ENCODE results near the gene LRRK1.
A peak's percentile ranks its signal among the peaks of the same experiment; 100 is the strongest.
"Not testable (repeated sequence)": the region's sequence is repeated elsewhere in the genome, so short reads cannot be mapped to it uniquely, and the experiment has no call there.

Gene LRRK1

GRCh38 chr15:101078669-101079323 lies 159.6 kb downstream of the LRRK1 start:
- no peak for DNase-seq

DNA sequence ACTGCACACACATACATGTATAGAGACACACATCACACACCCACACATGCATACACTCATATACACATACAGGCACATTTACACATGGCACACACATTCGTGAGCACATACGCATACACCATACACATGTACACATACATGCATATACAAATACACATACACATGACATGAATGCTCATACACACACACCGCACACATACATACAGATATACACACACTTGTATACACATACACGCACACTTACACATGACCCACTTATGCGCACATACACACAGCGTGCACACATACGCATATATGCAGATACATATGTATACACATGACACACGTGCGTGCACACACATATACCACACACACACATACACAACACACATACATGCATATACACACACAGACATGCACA lies 162.7 kb downstream of the LRRK1 start:
- no peak for DNase-seq

- DNase-seq: no peak
Observed at GRCh38 chr15:101083336-101084045, 164.3 kb downstream of the LRRK1 start.

GRCh38 chr15:101084801-101085200 lies 165.6 kb downstream of the LRRK1 start:
- no peak for DNase-seq

DNA sequence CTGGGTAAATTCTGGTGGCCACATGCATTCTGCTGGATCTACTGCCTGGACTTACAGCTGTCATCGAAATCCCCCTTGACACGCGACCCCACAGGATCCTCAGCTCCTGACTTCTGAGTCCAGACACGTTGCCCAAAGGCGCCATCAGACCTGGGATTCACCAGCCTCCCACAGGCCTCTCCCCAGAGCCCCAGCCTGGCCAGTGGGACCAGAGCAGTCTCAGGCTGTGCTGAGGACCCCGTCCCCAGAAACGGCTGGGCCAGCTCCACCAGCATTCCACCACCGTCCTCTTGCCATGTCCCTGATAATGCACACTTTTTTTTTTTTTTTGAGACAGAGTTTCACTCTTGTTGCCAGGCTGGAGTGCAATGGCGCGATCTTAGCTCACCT lies 166.1 kb downstream of the LRRK1 start:
- DNase-seq: no peak

DNA sequence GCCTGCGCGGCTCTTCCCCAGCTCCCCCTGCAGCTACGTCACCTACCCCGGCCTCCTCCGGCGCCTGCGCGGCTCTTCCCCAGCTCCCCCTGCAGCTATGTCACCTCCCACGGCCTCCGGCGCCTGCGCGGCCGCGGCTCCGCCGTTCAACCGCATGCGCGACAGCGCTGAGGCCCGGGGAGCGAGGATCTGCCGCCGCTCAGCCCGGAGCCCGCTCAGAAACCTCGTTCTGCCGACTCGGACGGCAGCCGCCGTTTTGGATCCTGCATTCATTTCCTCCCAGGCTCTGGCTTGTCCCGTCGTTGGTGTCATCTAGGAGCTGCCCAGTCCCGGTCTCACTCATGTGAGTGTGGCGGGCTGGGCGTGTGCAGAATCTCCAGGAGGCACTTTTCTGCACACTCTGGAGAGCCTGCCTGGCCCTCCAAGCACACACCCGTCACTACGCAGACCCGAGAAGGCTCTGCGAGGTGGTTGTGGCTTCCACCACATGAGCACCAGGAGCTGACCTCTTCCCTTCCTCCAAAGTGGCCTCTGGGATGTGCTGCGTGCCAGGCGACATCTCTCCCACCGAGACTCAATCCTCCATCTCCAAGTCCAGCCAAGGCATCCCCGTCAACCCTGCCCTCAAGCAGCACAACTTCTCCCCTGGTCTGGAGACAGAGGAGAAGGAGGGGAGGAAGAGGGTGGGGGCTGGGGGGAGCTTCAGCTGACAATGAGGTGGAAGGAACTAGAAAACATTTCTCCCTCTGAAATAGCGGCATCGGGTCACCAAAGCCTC lies 167.4 kb downstream of the LRRK1 start:
- DNase-seq: no peak

GRCh38 chr15:101087172-101087769 lies 168.1 kb downstream of the LRRK1 start:
- no peak for DNase-seq

GRCh38 chr15:101088271-101088670 lies 169.1 kb downstream of the LRRK1 start:
- no peak for DNase-seq

- DNase-seq: peak; percentile 70 to 86
Observed at GRCh38 chr15:101088788-101089578, 169.8 kb downstream of the LRRK1 start.

DNA sequence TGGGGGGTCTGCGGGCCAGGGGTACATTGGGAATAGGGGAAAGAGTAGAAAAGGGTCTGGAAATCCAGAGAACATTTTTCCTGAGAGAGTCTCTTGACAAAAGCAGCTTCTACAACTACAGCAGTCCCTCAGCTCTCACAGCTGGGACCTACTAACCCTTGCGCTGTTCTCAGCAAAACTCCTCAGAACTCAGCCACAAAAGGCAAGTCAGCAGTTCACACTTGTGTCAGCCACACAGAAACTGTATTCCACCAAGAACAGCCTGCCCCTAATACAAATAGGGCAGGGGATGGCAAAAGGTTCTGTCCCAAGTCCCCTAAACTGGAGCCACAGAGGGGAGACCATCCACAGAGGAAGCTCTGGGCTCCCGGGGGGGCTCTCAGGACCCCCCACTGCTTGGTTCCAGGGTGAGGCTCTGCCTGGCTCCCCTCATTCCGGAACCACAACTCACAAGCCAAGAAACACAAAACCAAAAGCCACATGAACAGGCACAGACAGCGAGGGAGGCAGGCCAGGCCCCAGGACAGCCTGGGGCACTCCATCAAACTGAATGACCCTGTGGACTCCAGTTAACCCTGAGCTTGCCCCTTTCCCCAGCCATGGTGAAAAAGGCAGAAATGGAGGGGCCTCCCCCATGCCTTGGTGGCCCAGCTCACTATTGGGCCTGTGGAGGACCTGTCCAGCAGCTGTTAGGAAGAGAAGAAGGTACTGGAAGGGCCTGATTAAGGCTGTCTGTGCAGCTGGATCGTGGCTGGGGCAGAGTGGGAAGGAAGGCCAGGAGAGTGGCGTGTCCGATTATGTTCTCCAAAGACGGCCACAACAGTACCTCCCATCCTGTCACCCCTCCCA lies 170.6 kb downstream of the LRRK1 start:
- DNase-seq: no peak

GRCh38 chr15:101090428-101090790 lies 171.3 kb downstream of the LRRK1 start:
- no peak for DNase-seq

GRCh38 chr15:101091080-101092017 lies 172.2 kb downstream of the LRRK1 start:
- DNase-seq: no peak

DNA sequence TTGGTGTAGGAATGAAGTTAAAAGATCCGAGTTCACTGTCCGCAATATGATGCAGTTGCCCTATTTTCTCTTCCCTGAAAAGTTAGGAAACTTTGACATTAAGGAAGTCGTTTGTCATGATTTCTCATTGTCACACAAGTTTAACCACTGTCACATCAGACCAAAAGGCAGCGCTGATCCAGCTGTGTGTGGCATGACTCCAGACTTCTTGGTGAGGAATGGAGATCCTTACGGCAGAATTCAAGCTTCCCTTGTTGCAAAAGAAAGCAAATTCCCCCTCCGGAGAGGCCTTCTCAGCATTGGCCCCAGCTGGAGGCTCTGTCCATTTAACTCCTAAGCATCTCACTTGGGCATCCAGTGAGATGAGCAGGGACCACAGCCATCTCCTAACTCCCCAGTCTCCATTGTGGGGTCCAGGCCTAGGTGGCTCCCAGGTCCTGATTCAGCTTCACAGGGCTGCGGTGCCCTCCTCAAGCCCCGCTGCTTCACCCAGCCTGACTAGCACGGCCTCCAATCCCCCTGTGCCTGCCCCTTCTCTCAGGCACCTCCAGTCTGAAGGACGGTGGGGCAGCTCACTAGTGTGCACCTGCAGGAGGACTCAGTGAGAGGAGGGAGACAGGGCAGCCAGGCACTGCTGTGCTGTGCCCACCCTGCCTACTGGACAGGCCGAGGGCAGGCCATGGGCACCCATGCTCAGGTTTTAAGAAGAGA lies 173.2 kb downstream of the LRRK1 start:
- no peak for DNase-seq

DNA sequence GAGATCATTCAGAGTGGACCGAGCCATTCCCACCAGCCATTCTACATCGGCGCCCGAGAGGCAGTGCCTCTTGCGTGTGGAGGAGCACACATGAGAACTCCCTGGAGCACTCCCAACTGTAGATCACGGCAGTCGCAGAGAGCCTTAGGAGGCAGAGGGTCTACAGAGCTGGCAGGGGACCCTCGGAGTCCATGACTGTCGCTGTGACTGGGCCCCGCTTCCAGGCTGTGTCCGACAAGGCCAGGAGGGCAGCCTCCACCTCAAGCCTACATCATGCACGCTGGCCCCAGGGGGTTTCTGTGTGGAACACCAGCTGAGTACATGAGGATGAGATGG lies 173.7 kb downstream of the LRRK1 start:
- DNase-seq: no peak

- no peak for DNase-seq
Observed at GRCh38 chr15:101093958-101094357, 174.8 kb downstream of the LRRK1 start.

DNA sequence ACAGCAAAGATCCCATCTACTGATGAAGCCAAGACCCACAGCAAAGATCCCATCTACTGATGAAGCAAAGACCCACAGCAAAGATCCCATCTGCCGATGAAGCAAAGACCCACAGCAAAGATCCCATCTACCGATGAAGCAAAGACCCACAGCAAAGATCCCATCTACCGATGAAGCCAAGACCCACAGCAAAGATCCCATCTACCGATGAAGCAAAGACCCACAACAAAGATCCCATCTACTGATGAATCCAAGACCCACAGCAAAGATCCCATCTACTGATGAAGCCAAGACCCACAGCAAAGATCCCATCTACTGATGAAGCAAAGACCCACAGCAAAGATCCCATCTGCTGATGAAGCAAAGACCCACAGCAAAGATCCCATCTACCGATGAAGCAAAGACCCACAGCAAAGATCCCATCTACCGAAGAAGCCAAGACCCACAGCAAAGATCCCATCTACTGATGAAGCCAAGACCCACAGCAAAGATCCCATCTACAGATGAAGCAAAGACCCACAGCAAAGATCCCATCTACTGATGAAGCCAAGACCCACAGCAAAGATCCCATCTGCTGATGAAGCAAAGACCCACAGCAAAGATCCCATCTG lies 176.7 kb downstream of the LRRK1 start:
- DNase-seq: not testable (repeated sequence)

- no peak for DNase-seq
Observed at GRCh38 chr15:101097111-101097510, 178.0 kb downstream of the LRRK1 start.

DNA sequence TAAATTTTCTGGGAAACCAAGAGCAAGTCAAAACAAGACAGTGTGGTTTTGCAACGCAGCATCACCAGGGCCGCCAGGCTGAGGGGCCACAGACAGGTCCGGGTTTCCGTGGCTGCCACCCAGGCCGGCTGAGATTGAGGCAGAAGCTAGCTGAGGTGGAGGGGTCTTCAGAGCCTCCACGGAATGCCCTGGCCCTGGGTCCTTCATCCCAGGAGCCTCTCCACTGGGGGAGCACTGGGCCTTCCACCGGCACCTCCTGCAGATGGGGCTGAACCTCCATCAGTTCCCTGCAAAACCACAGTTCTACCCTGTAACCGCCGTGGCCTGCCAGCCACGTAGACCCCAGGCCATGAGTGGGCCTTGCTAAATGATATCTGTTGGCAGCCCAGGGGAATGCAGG lies 180.0 kb downstream of the LRRK1 start:
- no peak for DNase-seq

DNA sequence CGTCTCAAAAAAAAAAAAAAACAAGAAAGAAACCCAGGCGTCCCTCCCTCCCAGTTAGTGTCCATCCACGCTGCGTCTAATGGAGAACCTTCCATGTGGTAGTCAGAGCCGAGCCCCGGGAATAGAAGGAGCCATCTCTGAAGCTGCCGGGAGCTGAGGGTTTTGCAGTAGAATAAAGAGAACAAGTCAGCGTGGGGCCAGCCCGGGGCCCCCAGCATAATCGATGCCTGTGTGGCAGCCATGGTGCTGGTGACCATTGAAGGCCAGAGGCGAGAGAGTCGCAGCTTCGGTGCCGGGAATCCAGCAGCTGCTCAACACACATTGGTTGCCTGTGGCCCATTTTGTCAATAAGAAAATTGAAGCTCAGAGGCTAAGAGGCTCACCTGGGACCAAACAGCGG lies 181.0 kb downstream of the LRRK1 start:
- no peak for DNase-seq

Measured in stimulated activated CD4-positive, alpha-beta T cell treated with anti-CD3 and anti-CD28 coated beads, Interleukin-4, amount 100 ng/mL, for 4 hours (primary cell).